K562 (cell line): ENCODE data around the gene LY6G6F. TPM values are rescaled to one million over a fixed set of nuclear protein-coding genes. Genes with fewer than 3 reads are reported as not detected.

ENCODE experiments used
- BRF2 ChIP-seq: IDR thresholded peaks from 3 replicates; pipeline ENCODE4 v1.6.1; 2011; ENCODE audit warnings: borderline replicate concordance, mild to moderate bottlenecking; ENCODE audit not compliant: insufficient read length, insufficient read depth
- CREB1 ChIP-seq, 2 experiments: sonication (generic) in 1 of 2; formaldehyde crosslinking in 1 of 2; IDR thresholded peaks; 2 replicates each; pipeline versions ENCODE4 v1.6.1 to v1.8.0; 2012 to 2022; ENCODE audit warnings: inconsistent platforms in 1 of 2, mild to moderate bottlenecking in 1 of 2, missing genetic modification reagents in 1 of 2, moderate library complexity in 1 of 2
- GTF2A2 ChIP-seq: IDR thresholded peaks from 2 replicates; pipeline ENCODE4 v1.6.1; 2016; ENCODE audit warnings: mild to moderate bottlenecking, missing genetic modification characterization, missing compliant biosample characterization
- KAT2B ChIP-seq: IDR thresholded peaks from one replicate; pipeline ENCODE4 v1.6.1; 2012; ENCODE audit warnings: low read depth, mild to moderate bottlenecking, control low read depth, inconsistent platforms, low read length, moderate library complexity
- MAX ChIP-seq: sonication (generic); formaldehyde crosslinking; IDR thresholded peaks from 2 replicates; pipeline ENCODE4 v1.9.0; 2022; ENCODE audit warnings: mild to moderate bottlenecking, missing genetic modification reagents
- MYC ChIP-seq, 2 experiments: fragments of 250-450 bp in 1 of 2; sonication (Bioruptor Pico) in 1 of 2; IDR thresholded peaks; 2 replicates each; pipeline versions ENCODE4 v1.5.1 to v1.6.1; 2012 to 2021; ENCODE audit warnings: low read depth in 2 of 2, borderline replicate concordance in 1 of 2, improper control_type of control experiment in 1 of 2, low read length in 1 of 2, mild to moderate bottlenecking in 1 of 2, moderate library complexity in 1 of 2
- NR2F6 ChIP-seq: fragments of 450-650 bp; formaldehyde crosslinking; IDR thresholded peaks from 2 replicates; pipeline ENCODE4 v1.4.0; 2020; ENCODE audit warnings: mild to moderate bottlenecking
- TGIF2 ChIP-seq: sonication (generic); formaldehyde crosslinking; IDR thresholded peaks from 2 replicates; pipeline ENCODE4 v1.8.1; 2022; ENCODE audit warnings: mild to moderate bottlenecking, missing genetic modification reagents, moderate library complexity
- ZFPM2 ChIP-seq: fragments of 250-450 bp; sonication (Bioruptor Pico); IDR thresholded peaks from 2 replicates; pipeline ENCODE4 v1.5.1; 2022; ENCODE audit warnings: mild to moderate bottlenecking
- ZNF24 ChIP-seq: fragments of 450-650 bp; IDR thresholded peaks from 2 replicates; pipeline ENCODE4 v1.6.1; 2016
- ZNF280B ChIP-seq: fragments of 250-450 bp; sonication (Bioruptor Pico); IDR thresholded peaks from 2 replicates; pipeline ENCODE4 v1.5.1; 2021; ENCODE audit warnings: mild to moderate bottlenecking
- ZNF740 ChIP-seq, 3 experiments: fragments of 200-800 bp in 1 of 3; sonication (Bioruptor generic) in 1 of 3; sonication (generic) in 1 of 3; formaldehyde crosslinking in 1 of 3; IDR thresholded peaks; 2 replicates each; pipeline versions ENCODE4 v1.6.1 to v1.8.0; 2016 to 2022; ENCODE audit warnings: mild to moderate bottlenecking in 2 of 3, missing compliant biosample characterization in 2 of 3, missing genetic modification characterization in 2 of 3, missing genetic modification reagents in 1 of 3
- polyA plus RNA-seq, 8 experiments: library from polyadenylated mRNA; depleted of rRNA in 4 of 8; stranded (reverse) in 5 of 8; unstranded in 3 of 8; fragments of >200 nt; fragmentation: Nextera tagmentation in 2 of 8; fragmentation: Illumina TruSeq in 1 of 8; extraction: Ambion mirVana in 2 of 8; extraction: Trizol in 1 of 8; gene quantifications; 2 replicates each; pipeline versions ENCODE4 v1.2.1 to v1.2.3, GENCODE V29; 2011 to 2014; ENCODE audit warnings: inconsistent platforms in 1 of 8, missing spikeins in 1 of 8
- total RNA-seq, 7 experiments: library from RNA; depleted of rRNA in 6 of 7; stranded (reverse); fragments of >200 nt in 6 of 7; fragmentation: Illumina TruSeq in 2 of 7; extraction: Trizol in 2 of 7; gene quantifications; 2 replicates each; pipeline versions ENCODE4 v1.2.1 to v1.2.3, GENCODE V29; 2011 to 2021; ENCODE audit warnings: low replicate concordance in 1 of 7

Gene LY6G6F
- total and polyA plus RNA-seq, 9 of the 15 experiments (the other 6 are each of a cell fraction or from before 2014, with no cell fraction given) = 0.14 to 0.50 (median 0.28) TPM; not detected in 2

GRCh38 chr6:31660381-31661261 lies 46.0 kb upstream of the LY6G6F start, which contains the start of gene C6orf47 (continued):
- TF ChIP-seq MAX (peak; percentile 66; the same call in 1 of the 2 replicates), ZFPM2 (CRISPR knock-in tag) (peak; percentile 93), TGIF2 (peak; percentile 80; the same call in 1 of the 2 replicates), MYC (IDR thresholded peaks at IDR 0.05; ENCODE audit: low read depth, low read length) (peak; percentile 68), MYC (CRISPR knock-in tag; IDR thresholded peaks at IDR 0.05; ENCODE audit: borderline replicate concordance, low read depth) (peak; percentile 57), ZNF280B (CRISPR knock-in tag) (peak; percentile 95), GTF2A2 (tag) (0 out of 2 replicates have a peak, but pooled peaks have one; percentile 49), KAT2B (no peak), CREB1 (IDR thresholded peaks at IDR 0.05) (peak; percentile 68; the same call in 1 of the 2 replicates), CREB1 (CRISPR knock-in tag; IDR thresholded peaks at IDR 0.05) (peak; percentile 57; the same call in 1 of the 2 replicates), NR2F6 (CRISPR knock-in tag) (peak; percentile 27; the same call in 1 of the 2 replicates), ZNF740 (CRISPR knock-in tag; IDR thresholded peaks at IDR 0.05) (peak; percentile 56; the same call in 1 of the 2 replicates), ZNF740 (tag; IDR thresholded peaks at IDR 0.05) (no peak; a peak in 1 of 4 replicates), ZNF24 (peak; percentile 62; the same call in 1 of the 2 replicates), BRF2 (no peak)
